M059J (cell line): ENCODE results near the gene NOL4L. TPM values are rescaled to one million over a fixed set of nuclear protein-coding genes. Genes with fewer than 3 reads are reported as not detected.

Experiments
- DNase-seq: peaks from one replicate; pipeline ENCODE4 v3.0.0-alpha.2; 2012; ENCODE audit warnings: low read depth
- total RNA-seq: library from RNA; depleted of rRNA; stranded (reverse); fragments of >200 nt; shearing (Covaris generic); gene quantifications from 2 replicates; pipeline ENCODE4 v1.2.3, GENCODE V29; 2014

The NOL4L gene
- total RNA-seq, 1 experiment from 2014 or later, result 14.2 TPM

GRCh38 chr20:32526125-32526524 lies 59.0 kb downstream of the NOL4L start:
- no peak for DNase-seq

- DNase-seq, result peak; percentile 48
Observed at GRCh38 chr20:32524829-32525501, 60.2 kb downstream of the NOL4L start.

DNA sequence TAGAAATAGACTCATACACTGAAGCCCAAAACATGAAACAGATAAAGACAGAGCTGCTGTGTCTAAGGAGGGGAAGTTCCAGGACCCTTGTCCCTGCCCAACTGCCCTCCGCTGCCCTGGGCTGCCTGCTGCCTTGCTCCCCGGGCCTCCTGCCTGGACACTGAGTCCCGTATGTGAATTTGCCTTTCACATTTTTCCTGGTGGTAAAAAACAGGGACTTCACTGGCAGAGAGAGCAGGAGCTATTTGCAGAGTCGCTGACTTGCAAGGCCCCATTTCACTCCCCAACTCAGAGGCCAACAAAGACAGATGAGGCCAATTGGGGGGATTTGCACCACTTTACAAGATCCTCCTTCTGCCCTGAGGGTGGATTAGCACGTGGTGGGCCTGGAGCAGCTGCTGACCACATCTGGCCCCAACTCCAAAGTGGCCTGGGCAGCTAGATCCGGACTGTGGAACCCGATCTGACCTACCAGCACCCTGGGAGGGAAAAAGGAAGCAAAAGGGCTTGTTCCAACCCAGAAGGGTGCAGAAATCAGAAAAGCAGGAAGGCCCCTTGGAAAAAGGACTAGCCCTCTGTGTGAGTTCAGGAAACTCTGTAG lies 61.4 kb downstream of the NOL4L start:
- no peak for DNase-seq

DNA sequence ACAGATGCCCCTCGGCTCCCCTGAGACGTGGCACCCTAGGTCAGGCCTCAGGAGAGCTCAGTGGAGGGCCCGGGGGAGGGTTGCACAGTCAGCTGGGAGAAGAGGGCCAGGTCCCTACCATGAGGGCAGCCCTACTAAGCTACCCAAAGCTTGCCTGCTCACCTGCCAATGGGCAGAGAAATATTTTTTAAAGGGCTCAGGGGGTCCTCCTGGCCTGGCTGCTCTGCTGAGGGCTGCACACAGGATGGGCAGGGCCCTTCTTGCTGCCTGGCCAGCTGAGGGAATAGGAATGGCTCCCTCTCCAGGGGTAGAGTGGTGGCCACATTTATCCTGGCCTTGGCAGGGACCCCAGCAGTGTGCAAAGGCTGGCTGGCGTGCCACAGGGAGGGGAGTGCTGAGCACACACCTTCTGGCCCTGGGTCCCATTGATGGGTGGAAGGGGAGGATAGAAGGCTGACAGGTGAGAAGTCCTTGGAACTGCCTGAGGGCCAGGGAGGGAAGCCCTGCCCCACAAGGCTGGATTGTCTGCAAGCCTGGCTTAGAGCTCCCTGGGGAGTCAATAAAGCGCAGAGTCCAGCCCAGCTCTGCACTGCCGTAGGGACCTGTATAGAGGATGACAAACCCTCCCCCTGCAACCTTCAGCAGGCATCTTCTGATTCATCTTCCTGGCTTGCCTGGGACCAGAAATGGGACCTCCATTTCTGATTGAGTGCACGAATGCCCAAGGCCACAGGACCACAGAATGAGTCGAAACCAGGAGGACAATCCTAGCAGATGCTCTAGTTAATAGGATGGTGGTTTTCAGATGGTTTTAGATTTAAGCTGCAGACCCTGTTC lies 62.1 kb downstream of the NOL4L start:
- peak; percentile 74 for DNase-seq

DNA sequence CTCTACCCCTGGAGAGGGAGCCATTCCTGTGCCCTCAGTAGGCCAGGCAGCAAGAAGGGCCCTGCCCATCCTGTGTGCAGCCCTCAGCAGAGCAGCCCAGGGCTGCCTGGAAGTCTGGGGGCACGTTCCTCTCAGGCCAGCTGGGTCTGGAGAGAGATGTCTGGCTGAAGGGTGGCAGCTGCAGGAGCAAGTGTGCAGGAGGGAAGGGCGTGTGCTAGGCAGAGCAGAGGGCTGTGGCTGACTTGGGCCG lies 62.7 kb downstream of the NOL4L start:
- no peak for DNase-seq

GRCh38 chr20:32521780-32522525 lies 63.2 kb downstream of the NOL4L start:
- DNase-seq, result peak; percentile 54

DNA sequence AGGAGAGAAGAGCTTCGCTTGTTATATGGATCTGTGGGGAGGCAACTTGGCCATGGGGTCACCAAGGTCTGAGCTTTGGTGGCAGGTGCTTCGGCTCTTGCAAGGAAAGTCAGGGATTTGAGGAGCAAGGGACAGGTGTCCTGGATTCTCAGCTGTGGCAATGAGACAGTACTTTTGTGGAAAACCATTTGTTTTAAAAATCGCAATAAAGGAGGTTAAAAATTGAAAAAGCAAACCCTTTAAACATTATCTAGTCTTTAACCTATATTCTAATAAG lies 64.3 kb downstream of the NOL4L start:
- no peak for DNase-seq

DNA sequence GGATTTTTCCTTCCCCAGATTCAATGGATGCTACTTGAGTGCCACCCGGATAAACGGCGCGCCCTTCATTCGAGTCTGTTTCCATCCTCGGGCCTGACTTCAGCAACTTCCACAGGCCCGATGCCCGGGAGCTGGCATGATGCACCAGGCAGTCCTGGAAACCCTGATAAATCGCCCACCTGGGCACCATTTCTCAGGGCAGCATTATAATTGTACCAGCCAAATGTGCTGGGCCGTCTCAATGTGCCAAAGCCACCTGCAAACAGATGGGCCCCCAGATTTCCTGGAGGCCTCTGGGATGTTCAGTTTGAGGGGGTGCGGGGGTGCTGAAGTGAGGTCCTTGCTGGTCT lies 65.8 kb downstream of the NOL4L start:
- DNase-seq, result no peak

DNA sequence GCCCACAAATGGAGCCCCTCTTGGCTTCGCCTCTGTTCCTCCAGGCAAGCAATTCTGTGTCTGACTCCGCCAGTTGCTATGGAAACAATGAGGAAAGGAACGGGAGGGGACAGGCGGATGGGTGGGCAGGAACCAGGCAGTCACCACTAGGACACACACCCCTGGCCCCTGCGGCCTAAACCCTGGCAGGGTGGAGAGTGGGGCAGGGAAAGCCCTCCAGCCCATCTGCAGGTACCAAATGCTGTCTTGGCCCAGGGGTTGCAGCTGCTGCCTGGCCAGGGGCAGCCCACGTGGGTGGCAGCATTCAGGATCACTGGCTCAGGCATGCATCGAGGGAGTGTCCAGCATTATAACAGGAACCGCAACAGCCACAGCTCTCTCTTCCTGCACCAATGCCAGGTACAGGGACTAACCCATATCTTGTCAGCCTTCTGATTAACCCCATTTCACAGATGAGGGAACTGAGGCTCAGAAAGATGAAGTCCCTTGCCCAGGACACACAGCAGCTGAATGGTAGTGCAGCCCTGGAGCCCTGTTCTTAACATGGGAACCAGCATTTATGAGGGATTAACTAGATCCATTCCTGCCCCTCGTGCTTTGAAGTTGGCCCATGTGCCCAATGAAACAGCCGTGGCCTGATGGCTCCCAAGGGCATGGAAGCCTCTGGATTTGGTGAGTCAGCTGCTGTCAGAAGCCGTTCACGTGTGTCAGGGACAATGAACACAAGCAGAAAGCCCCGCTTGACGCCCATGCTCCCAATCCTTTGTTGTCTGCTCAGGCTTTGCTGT lies 66.3 kb downstream of the NOL4L start:
- no peak for DNase-seq

DNA sequence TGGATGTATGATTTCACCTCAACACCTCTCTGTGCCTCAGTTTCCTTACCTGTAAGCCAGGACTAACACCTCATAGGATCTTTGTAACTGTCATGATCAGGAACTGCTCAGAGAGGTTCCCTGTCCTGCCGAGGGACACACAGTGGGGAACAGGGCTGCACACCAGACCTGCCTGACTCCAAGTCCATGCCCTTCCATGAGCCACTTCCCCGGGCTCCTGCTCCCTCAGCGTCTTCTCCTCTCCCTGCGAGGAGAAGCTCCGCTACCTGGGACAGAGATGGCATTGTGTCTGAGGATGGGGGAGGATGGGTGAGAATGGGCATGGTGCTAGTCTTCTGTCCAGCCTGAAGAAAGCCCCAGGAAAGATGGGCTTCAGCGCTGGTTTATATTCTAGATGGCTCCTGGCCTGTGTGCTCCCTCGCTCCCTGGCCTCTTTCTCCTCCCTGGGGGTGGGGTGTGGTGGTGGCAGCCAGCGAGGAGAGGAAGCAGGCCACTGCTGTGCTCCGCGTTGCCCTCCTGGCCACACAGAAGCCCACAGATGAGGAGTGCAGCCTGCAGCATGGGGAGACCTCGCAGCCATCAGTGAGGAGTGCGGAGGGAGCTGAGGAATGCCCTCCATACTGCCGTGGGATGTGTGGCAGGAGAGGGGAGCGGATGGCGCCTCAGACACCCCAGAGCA lies 67.1 kb downstream of the NOL4L start:
- DNase-seq, result no peak

- no peak for DNase-seq
Observed at GRCh38 chr20:32517518-32517873, 67.6 kb downstream of the NOL4L start.

DNA sequence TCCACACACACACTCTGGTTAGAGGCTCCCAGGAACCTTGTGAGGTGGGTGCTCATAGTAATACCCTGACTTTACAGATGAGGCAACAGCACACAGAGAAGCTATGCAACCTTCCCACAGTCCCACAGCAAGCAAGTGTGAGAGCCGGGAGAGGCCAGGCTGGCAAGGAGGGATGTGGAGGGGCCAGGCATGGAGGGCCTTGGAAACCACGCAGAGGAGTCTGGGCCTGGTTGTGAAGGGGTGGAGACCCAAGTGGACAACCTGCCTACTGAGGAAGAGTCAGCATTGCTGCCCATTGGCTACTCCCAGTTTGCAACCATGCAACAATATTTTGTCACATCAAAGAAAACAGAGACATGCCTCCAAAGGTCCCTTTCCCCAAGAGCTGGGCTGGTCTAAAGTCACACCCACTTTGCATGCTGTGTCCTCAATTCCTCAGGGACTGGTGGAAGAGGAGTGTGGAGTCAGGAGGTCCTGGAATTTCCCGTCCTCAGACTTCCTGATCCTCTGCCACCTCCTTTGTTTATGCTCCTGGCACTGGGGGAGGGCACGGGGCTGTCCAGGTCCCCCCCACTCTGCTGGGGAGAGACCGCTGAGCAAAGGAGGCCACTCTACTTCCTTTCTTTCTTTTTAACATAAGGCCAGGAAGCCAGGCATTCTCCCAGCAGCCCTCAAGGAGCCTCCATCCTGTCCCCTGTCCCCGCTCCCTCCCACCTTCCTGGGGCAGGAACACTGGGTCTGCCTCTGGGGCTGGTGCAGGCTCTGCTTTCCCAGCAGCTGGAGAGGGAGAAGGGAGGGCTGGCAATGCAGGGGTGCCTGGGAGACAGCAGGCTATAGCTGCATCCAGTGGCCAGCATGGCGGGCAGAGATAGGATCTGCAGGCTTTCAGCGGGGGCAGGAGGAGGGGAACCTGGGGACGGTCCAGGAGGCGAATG lies 68.3 kb downstream of the NOL4L start:
- DNase-seq, result peak; percentile 73

- DNase-seq, result no peak
Observed at GRCh38 chr20:32515631-32516101, 69.5 kb downstream of the NOL4L start.

DNA sequence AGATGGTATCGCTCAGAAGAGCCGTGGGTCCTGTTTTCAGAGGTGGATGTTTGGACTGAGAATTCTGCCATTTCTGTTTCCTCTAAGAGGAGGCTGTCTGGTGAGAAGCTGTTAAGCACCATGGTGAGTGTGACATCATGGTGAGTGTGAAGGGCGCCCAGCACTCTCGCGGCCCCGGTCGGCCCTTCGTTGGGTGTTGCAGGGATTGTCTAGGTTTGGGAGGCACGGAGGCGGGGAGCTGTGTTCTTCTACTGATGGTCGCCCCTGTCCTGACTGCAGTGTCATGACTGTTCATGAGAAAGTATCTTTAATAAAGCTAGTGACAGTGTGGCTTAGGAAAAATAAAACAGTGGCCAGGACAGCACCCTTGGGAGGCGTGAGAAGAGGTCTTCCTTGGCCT lies 70.4 kb downstream of the NOL4L start:
- DNase-seq, result no peak

GRCh38 chr20:32513031-32513866 lies 71.9 kb downstream of the NOL4L start:
- no peak for DNase-seq

DNA sequence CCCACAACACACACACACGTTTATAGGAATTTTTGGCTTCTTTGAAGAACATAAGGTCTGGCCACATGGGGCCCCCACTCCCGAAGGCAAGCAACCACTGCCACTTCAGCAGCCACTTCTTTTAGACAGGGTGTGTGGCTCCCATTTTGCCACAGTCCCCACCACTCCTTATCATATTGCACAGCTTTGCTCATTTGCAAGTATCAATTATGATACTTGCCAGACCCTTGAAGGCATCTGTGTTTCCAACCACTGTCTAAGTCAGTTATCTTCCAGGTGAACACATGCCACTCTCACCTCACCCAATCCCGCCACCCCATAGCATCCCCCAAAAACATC lies 73.1 kb downstream of the NOL4L start:
- no peak for DNase-seq

DNA sequence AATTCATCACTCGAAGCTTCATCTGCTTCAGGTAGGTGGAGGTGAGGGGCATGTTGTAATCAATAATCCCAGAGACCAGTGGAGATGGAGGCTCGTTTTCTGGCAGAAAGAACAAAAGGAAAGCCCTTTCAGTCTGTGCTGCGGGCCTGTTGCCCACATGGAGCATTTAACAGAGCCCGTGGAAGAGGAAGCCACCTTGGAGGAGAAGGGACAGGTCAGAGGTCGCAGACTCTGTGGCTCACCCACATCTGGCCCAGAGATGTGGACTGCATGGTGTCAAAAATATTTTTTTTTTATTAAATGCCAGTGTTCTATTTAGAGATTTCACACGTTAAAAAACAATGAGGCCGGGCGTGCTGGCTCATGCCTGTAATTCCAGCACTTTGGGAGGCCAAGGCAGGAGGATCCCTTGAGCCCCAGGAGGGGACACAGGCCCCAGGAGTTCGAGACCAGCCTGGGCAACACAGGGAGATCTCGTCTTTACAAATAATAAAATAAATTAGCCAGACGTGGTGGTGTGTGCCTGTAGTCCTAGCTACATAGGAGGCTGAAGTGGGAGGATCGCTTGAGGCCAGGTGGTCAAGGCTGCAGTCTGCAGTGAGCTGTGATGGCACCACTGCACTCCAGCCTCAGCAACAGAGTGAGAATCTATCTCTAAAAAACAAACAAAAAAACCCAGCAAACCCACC lies 73.6 kb downstream of the NOL4L start:
- DNase-seq, result no peak

DNA sequence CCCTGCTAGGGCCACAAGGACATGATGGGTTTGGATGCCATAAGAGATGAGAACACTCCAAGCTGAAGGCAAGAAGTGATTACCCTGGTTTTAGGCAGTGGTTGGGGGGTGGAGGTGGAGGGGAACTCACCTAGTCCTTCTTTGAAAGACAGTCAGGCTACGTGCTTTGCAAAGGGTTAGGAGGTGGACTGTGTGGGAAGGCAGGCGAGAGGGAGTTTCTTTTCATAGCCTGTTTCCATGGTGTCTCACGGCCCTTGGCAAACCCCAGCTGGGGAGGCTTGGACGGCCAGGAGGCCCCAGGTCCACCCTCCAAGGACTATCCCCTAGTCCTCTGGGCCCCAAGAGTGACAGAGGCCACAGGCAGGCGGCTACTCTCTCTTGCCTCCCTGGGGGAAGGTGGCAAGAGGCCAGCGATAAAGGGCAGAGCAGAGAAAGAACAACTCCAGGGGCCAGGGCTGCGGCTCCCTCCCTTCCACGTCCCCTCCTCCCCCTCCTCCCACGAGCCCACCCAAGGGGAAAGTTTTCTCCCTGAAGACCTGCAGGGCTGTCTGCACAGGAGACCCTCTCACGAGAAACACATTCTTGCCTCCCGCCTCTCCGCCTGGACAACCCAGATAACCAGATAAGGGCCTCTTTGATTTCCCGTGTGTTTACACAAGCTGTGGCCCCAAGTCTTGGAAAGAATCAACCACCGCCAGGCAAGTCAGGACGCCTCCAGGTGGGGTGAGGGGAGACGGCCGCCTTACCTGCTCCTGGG lies 74.4 kb downstream of the NOL4L start:
- peak; percentile 47 for DNase-seq
